Body of pancreas (tissue), 4 donors: ENCODE measurements around the gene GRM8. TPM values are rescaled to one million over a fixed set of nuclear protein-coding genes. Genes with fewer than 3 reads are reported as not detected.

ENCODE experiments used
- ATAC-seq: fragments of 150-250 bp; one replicate; pipeline ENCODE4 v1.9.1; 2016
- DNase-seq, 4 donors: peaks; one replicate each; pipeline ENCODE4 v3.0.0-alpha.2; 2019
- H3K27ac ChIP-seq, 4 donors: fragments of 200-600 bp; sonication (generic); 1 replicate in 3 of 4; 2 replicates in 1 of 4; pipeline versions ENCODE4 v1.5.1 to v1.6.1; 2016 to 2019; ENCODE audit warnings: mild to moderate bottlenecking in 1 of 4, mixed read lengths in 1 of 4, moderate library complexity in 1 of 4
- H3K27me3 ChIP-seq, 2 donors: fragments of 200-600 bp; sonication (generic); one replicate each; pipeline ENCODE4 v1.6.0; 2016; ENCODE audit warnings: mild to moderate bottlenecking in 1 of 2
- H3K36me3 ChIP-seq, 2 donors: fragments of 200-600 bp; sonication (generic); replicated peaks in 1 of 2; 2 replicates each; pipeline ENCODE4 v1.5.1; 2016; ENCODE audit warnings: low read depth in 2 of 2; ENCODE audit not compliant: insufficient read depth in 1 of 2
- H3K4me1 ChIP-seq: fragments of 200-600 bp; sonication (generic); one replicate; pipeline ENCODE4 v1.6.0; 2016
- H3K4me3 ChIP-seq, 2 donors: fragments of 200-600 bp; sonication (generic); 1 replicate in 1 of 2; 2 replicates in 1 of 2; pipeline ENCODE4 v1.5.1; 2016 to 2019
- H3K9me3 ChIP-seq, 3 donors: fragments of 200-600 bp; sonication (generic); 1 replicate in 2 of 3; 2 replicates in 1 of 3; pipeline ENCODE4 v1.5.1; 2016
- CTCF ChIP-seq, 7 experiments: fragments of 450-650 bp in 4 of 7; fragments of 200-600 bp in 3 of 7; sonication (generic) in 3 of 7; IDR thresholded peaks; one replicate each; pipeline ENCODE4 v1.5.1; 2016 to 2019; ENCODE audit warnings: antibody characterized with exemption in 7 of 7
- POLR2A ChIP-seq, 3 donors: fragments of 450-650 bp; IDR thresholded peaks; one replicate each; pipeline ENCODE4 v1.6.1; 2016; ENCODE audit warnings: antibody characterized with exemption in 3 of 3, mild to moderate bottlenecking in 2 of 3
- WGBS, 2 donors: methylation state at CpG; one replicate each; pipeline ENCODE4 v1.1.5; 2017; 5-methylcytosine and 5-hydroxymethylcytosine counted together
- intact Hi-C: fragments of 100-400 bp; cut with DNase I; formaldehyde crosslinking; loops from one replicate; pipeline ENCODE4 v1.15.1; 2023
- total RNA-seq, 2 donors: library from RNA; depleted of rRNA; stranded (reverse); fragments of >200 nt; gene quantifications; one replicate each; pipeline ENCODE4 v1.1.0, GENCODE V29; 2016

Gene GRM8
- total RNA-seq, 2 donors from 2014 or later, result 2.3 TPM; not detected in 1

DNA sequence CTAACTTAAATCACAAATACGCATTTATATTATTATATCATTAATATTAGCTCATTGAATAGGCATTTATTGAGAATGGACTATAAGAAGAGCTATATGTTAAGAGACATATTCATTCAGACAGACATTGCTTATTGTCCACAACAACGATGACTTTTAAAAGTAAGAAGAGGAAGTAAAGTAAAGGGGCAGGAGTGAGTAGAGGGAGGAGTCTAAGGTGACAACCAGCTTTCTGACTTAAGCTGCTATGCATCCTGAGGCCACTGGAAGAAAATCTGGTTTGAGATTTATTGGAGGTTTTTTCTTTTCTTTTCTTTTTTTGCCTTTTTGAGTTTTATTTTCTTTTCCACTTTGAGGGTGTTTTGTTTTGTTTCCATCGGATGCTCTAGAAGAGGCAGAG is 723.5 kb downstream of the GRM8 start:
- H3K27ac ChIP-seq, result no peak overlapping the region
- intact Hi-C loops, result no loop called here
- no peaks in the 10 kb centered on the region for H3K27me3 ChIP-seq
- no peak overlapping the region for H3K4me3 ChIP-seq
- H3K4me1 ChIP-seq, result no peaks in the 10 kb centered on the region
- 72 to 84% methylated on average over 3 of the region's 3 CpGs for WGBS, 2 donors
- no peak for ATAC-seq
- no peaks in the 10 kb centered on the region for H3K9me3 ChIP-seq
- TF ChIP-seq POLR2A (IDR thresholded peaks at IDR 0.05) (no peak), CTCF (IDR thresholded peaks at IDR 0.05) (no peak)
- DNase-seq, result no peak
- H3K36me3 ChIP-seq, result no peaks in the 10 kb centered on the region

- no peaks in the 10 kb centered on the region for H3K36me3 ChIP-seq
- no peak overlapping the region for H3K27ac ChIP-seq
- DNase-seq, result no peak
- no peaks in the 10 kb centered on the region for H3K27me3 ChIP-seq
- WGBS, 2 donors, result 85 to 89% methylated on average over 2 of the region's 2 CpGs
- intact Hi-C loops, result no loop called here
- H3K4me1 ChIP-seq, result no peaks in the 10 kb centered on the region
- TF ChIP-seq POLR2A (IDR thresholded peaks at IDR 0.05) (no peak), CTCF (IDR thresholded peaks at IDR 0.05) (no peak)
- ATAC-seq, result no peak
- no peaks in the 10 kb centered on the region for H3K9me3 ChIP-seq
- H3K4me3 ChIP-seq, result no peak overlapping the region
These were observed 726.8 kb downstream of the GRM8 start for GRCh38 chr7:126525906-126526305.

DNA sequence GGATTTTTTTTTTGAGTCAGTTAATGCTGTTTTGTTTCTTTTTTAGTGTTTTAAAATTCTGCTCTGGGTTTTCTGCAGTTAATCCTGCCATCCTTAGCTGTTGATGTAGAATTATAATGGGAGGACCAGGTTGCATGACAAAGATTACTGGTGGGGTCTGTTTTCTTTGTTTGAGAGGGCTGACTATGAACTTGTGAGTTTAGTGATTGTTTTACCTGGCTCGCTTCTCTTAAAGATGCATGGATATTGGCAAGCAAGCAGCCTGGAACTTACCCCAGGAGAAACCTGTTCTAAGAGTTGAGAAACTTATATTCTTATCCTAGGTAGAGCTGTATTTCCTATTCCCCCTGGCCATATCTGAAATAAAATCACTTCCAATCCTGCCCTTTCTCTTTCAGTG is 727.8 kb downstream of the GRM8 start:
- Histone ChIP-seq H3K9me3 (no peaks in the 10 kb centered on the region), H3K27me3 (no peaks in the 10 kb centered on the region), H3K27ac (no peak overlapping the region), H3K4me3 (no peak overlapping the region), H3K36me3 (no peaks in the 10 kb centered on the region), H3K4me1 (no peaks in the 10 kb centered on the region)
- intact Hi-C loops, result no loop called here
- DNase-seq (no peak), ATAC-seq (no peak)
- TF ChIP-seq CTCF (IDR thresholded peaks at IDR 0.05), result no peak
- TF ChIP-seq POLR2A (IDR thresholded peaks at IDR 0.05), result no peak
- WGBS, 2 donors, result 90 to 91% methylated on average over 1 of the region's 1 CpG

DNA sequence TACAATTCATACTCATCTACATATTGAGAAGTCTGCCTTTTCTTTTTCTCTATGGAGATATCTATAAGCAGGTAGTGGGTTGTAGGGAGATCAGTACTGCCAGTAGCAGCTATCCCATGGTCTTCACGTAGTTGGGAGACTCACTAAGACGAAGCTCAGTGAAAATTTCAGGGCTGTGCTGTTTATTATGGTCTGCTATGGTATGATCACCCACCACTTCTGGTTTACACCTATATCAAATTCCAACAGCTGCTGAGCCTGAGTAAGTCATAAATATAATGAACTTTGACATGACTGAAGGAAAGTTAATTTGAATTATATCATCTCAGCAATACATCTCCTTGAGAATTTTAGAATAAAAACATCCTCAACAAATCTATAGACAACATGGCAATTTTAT is 741.7 kb downstream of the GRM8 start:
- intact Hi-C loops, result no loop called here
- DNase-seq (no peak), ATAC-seq (no peak)
- no peak overlapping the region for H3K27ac ChIP-seq
- TF ChIP-seq CTCF (IDR thresholded peaks at IDR 0.05) (no peak), POLR2A (IDR thresholded peaks at IDR 0.05) (no peak)
- no peak overlapping the region for H3K4me3 ChIP-seq
- H3K36me3 ChIP-seq, result no peaks in the 10 kb centered on the region
- no peaks in the 10 kb centered on the region for H3K4me1 ChIP-seq
- no peaks in the 10 kb centered on the region for H3K9me3 ChIP-seq
- H3K27me3 ChIP-seq, result no peaks in the 10 kb centered on the region
- WGBS, 2 donors, result 68 to 71% methylated on average over 2 of the region's 2 CpGs

- Histone ChIP-seq H3K4me3 (no peak overlapping the region), H3K4me1 (no peaks in the 10 kb centered on the region), H3K36me3 (no peaks in the 10 kb centered on the region), H3K27ac (no peak overlapping the region), H3K27me3 (no peaks in the 10 kb centered on the region), H3K9me3 (no peaks in the 10 kb centered on the region)
- DNase-seq (no peak), ATAC-seq (no peak)
- intact Hi-C loops, result no loop called here
- WGBS, 2 donors, result 70 to 75% methylated on average over 2 of the region's 2 CpGs
- TF ChIP-seq POLR2A (IDR thresholded peaks at IDR 0.05) (no peak), CTCF (IDR thresholded peaks at IDR 0.05) (no peak)
These were observed 751.1 kb downstream of the GRM8 start for GRCh38 chr7:126501617-126502016.
